Measurements from ENCODE around the gene FAM78A. TPM values are rescaled to one million over a fixed set of nuclear protein-coding genes. Genes with fewer than 3 reads are reported as not detected.

Gene FAM78A
- total RNA-seq, 1 experiment from 2014 or later: 0.07 TPM

DNA sequence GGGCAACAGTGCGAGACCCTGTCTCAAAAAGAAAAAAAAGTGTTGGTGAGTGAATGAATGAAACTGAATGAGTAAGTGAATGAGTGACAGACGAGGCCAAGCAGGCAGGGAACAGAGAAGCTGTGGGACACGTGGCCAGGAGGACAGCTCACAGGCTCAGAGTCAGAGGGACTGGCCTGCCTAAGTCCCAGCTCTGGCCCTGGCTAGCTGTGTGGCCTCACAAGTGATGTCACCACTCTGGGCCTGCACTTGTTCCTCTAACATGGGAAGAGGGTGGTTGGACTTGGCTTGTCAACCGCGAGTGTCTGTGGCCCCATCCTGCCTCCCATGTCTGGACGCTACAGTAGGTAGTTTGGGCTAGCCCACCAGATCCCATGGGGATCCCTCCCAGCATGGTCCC, 8.5 kb upstream of the FAM78A start:
- Histone ChIP-seq H4K20me1 (ENCODE audit: low read length) (no peaks in the 10 kb centered on the region), H3K4me1 (ENCODE audit: insufficient read depth, low read length) (no peaks in the 10 kb centered on the region), H3K4me2 (ENCODE audit: low read length) (no peak overlapping the region), H3K4me3 (ENCODE audit: low read length) (no peak overlapping the region), H3K79me2 (ENCODE audit: low read length) (no peaks in the 10 kb centered on the region), H3F3A (ENCODE audit: low read length, unreplicated experiment) (no peaks in the 10 kb centered on the region), H2AFZ (ENCODE audit: low read length) (no peak overlapping the region), H3K9me2 (replicated peaks; ENCODE audit: low read length) (no peaks in the 10 kb centered on the region), H3K9me3 (ENCODE audit: low read length) (no peaks in the 10 kb centered on the region), H3K9ac (ENCODE audit: low read length) (no peak overlapping the region), H3K27me3 (ENCODE audit: low read length) (peaks cover 9% of the 10 kb centered on the region), H3K27ac (ENCODE audit: low read length) (no peak overlapping the region), H3K36me3 (ENCODE audit: low read depth, low read length) (no peaks in the 10 kb centered on the region)
- no TSS peak for BruUV-seq (replicated peaks)
- no peak for TF ChIP-seq CTCF (conservative IDR thresholded peaks at IDR 0.05; ENCODE audit: low read depth, low read length)
- no peak for TF ChIP-seq EZH2 (IDR thresholded peaks at IDR 0.05; ENCODE audit: low read length, unreplicated experiment)
- no peak for TF ChIP-seq EZH2phosphoT487 (IDR thresholded peaks at IDR 0.05; ENCODE audit: borderline replicate concordance, low read length)
- ChIA-PET POLR2A (ENCODE audit: unreplicated experiment) (no interaction called here), CTCF (no interaction called here)
- intact Hi-C loops (cut with micrococcal nuclease): no loop called here
- no peak for DNase-seq
- ATAC-seq: no peak

DNA sequence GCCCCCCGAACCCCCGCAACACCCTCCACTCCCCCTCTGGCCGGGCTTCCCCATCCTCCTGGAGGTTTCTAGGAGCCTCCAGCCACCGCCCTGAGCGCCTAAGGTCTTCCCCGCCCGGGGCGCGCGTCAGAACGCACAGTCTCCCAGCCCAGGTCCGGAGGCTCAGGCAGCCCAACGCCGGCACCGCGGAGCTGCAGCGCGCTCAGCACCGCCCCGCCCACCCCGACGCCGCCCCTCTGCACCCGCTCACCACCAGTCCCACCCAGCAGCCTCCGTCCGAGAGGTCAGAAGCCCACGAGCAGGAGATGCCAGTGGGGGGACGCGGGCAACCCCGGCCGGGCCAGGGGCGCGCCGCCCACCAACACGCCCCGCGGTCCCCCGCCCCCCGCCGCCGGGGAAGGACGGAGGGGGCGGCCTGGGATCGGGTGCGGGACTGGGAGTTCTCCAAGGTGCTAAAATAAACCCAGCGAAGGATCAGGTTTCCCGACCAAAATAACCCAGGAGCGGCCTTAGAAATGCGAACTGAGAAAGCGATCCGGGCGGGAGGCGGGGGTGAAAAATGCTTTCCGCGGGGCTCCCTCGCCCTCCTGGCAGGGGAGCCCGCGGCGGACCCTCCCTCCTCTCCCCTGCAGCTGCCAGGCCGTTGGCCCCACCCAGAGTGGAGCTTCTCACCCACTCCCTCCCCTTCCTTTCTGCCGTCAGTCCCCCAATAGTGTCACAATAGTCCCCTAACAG, 6.5 kb upstream of the FAM78A start:
- H3K4me1 ChIP-seq (ENCODE audit: insufficient read depth, low read length): no peaks in the 10 kb centered on the region
- no TSS peak for BruUV-seq (replicated peaks)
- peaks cover 9% of the 10 kb centered on the region for H3K27me3 ChIP-seq (ENCODE audit: low read length)
- H3K4me3 ChIP-seq (ENCODE audit: low read length): no peak overlapping the region
- H3K36me3 ChIP-seq (ENCODE audit: low read depth, low read length): no peaks in the 10 kb centered on the region
- TF ChIP-seq CTCF (conservative IDR thresholded peaks at IDR 0.05; ENCODE audit: low read depth, low read length) (no peak), EZH2 (IDR thresholded peaks at IDR 0.05; ENCODE audit: low read length, unreplicated experiment) (no peak), EZH2phosphoT487 (IDR thresholded peaks at IDR 0.05; ENCODE audit: borderline replicate concordance, low read length) (no peak)
- intact Hi-C loops (cut with micrococcal nuclease): no loop called here
- CTCF ChIA-PET: no interaction called here
- no peaks in the 10 kb centered on the region for H4K20me1 ChIP-seq (ENCODE audit: low read length)
- no peaks in the 10 kb centered on the region for H3K9me2 ChIP-seq (replicated peaks; ENCODE audit: low read length)
- POLR2A ChIA-PET (ENCODE audit: unreplicated experiment): no interaction called here
- no peak overlapping the region for H3K9ac ChIP-seq (ENCODE audit: low read length)
- no peaks in the 10 kb centered on the region for H3K79me2 ChIP-seq (ENCODE audit: low read length)
- ATAC-seq (no peak), DNase-seq (no peak)
- no peak overlapping the region for H2AFZ ChIP-seq (ENCODE audit: low read length)
- no peak overlapping the region for H3K4me2 ChIP-seq (ENCODE audit: low read length)
- H3K9me3 ChIP-seq (ENCODE audit: low read length): no peaks in the 10 kb centered on the region
- no peak overlapping the region for H3K27ac ChIP-seq (ENCODE audit: low read length)
- H3F3A ChIP-seq (ENCODE audit: low read length, unreplicated experiment): no peaks in the 10 kb centered on the region

- Histone ChIP-seq H3K9ac (ENCODE audit: low read length) (no peak overlapping the region), H3K27ac (ENCODE audit: low read length) (no peak overlapping the region), H3K4me3 (ENCODE audit: low read length) (no peak overlapping the region), H3K4me1 (ENCODE audit: insufficient read depth, low read length) (no peaks in the 10 kb centered on the region), H3K79me2 (ENCODE audit: low read length) (no peaks in the 10 kb centered on the region), H3K27me3 (ENCODE audit: low read length) (peaks cover 9% of the 10 kb centered on the region), H3K36me3 (ENCODE audit: low read depth, low read length) (no peaks in the 10 kb centered on the region), H3K9me3 (ENCODE audit: low read length) (no peaks in the 10 kb centered on the region), H4K20me1 (ENCODE audit: low read length) (no peaks in the 10 kb centered on the region), H3F3A (ENCODE audit: low read length, unreplicated experiment) (no peaks in the 10 kb centered on the region), H3K4me2 (ENCODE audit: low read length) (no peak overlapping the region), H3K9me2 (replicated peaks; ENCODE audit: low read length) (no peaks in the 10 kb centered on the region), H2AFZ (ENCODE audit: low read length) (no peak overlapping the region)
- intact Hi-C loops (cut with micrococcal nuclease): no loop called here
- ChIA-PET POLR2A (ENCODE audit: unreplicated experiment) (no interaction called here), CTCF (no interaction called here)
- BruUV-seq (replicated peaks): no TSS peak
- DNase-seq (no peak), ATAC-seq (no peak)
- no peak for TF ChIP-seq EZH2 (IDR thresholded peaks at IDR 0.05; ENCODE audit: low read length, unreplicated experiment)
- no peak for TF ChIP-seq CTCF (conservative IDR thresholded peaks at IDR 0.05; ENCODE audit: low read depth, low read length)
- TF ChIP-seq EZH2phosphoT487 (IDR thresholded peaks at IDR 0.05; ENCODE audit: borderline replicate concordance, low read length): no peak
Measured at GRCh38 chr9:131282175-131282574, 5.9 kb upstream of the FAM78A start.
